ENCODE results near the gene OR11H12. TPM values are rescaled to one million over a fixed set of nuclear protein-coding genes. Genes with fewer than 3 reads are reported as not detected.
"Not testable (repeated sequence)": the region's sequence is repeated elsewhere in the genome, so short reads cannot be mapped to it uniquely, and the experiment has no call there.

OR11H12 gene, protein sequence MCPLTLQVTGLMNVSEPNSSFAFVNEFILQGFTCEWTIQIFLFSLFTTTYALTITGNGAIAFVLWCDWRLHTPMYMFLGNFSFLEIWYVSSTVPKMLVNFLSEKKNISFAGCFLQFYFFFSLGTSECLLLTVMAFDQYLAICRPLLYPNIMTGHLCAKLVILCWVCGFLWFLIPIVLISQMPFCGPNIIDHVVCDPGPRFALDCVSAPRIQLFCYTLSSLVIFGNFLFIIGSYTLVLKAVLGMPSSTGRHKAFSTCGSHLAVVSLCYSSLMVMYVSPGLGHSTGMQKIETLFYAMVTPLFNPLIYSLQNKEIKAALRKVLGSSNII
- total RNA-seq (not detected), polyA plus RNA-seq (not detected)
- long read RNA-seq, donor 1, result 0 reads
- long read RNA-seq, donor 2, result 0 reads

GRCh38 chr14:18600817-18601216, at the start of gene OR11H12:
TSS of gene OR11H12 (plus strand) at chr14:18601117. CDS start at chr14:18601117, 0 bp downstream.
- H3K36me3 ChIP-seq (ENCODE audit: control insufficient read depth in 1 of 2, insufficient read depth in 2 of 2, low read length in 1 of 2); H3K27me3 ChIP-seq (ENCODE audit: control insufficient read depth in 1 of 2, insufficient read depth in 2 of 2, low read length in 1 of 2); ATAC-seq (ENCODE audit: low FRiP score); intact Hi-C loops (cut with DNase I); H3K9me3 ChIP-seq (ENCODE audit: control insufficient read depth, low read length); H3K4me1 ChIP-seq (ENCODE audit: control insufficient read depth in 1 of 2, insufficient read depth in 2 of 2, low read length in 2 of 2); H3K4me3 ChIP-seq (ENCODE audit: low read length in 2 of 2); H3K27ac ChIP-seq (ENCODE audit: low read depth in 1 of 2, low read length in 2 of 2); DNase-seq: not testable (repeated sequence)
- no CpG with 5 or more reads among the region's 3 CpGs for WGBS, 2 donors

DNA sequence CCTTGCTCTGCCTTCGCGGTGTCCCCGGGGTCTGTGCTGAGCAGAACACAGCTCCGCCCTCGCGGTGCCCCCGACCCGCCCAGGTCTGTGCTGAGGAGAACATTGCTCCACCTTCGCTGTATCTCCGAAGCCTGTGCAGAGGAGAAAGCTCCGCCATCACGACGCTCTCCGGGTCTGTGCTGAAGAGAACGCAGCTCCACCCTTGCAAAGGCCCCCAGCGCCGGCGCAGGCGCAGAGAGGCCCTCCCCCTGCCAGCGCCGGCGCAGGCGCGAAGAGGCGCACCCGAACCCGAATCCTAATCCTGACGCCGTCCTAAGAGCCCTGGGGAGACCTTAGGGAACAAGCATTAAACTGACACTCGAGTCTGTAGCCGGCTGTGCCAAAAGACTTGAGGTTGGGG, 18.0 kb upstream of the OR11H12 start:
- not testable (repeated sequence) for H3K4me1 ChIP-seq (ENCODE audit: control insufficient read depth in 1 of 2, insufficient read depth in 2 of 2, low read length in 2 of 2)

GRCh38 chr14:18626610-18627213, 25.8 kb downstream of the OR11H12 start:
- DNase-seq, result peak in 1 of 2 donors; percentile 22
- H3K9me3 ChIP-seq (ENCODE audit: control insufficient read depth, low read length); H3K4me3 ChIP-seq (ENCODE audit: low read length in 2 of 2); H3K4me1 ChIP-seq (ENCODE audit: control insufficient read depth in 1 of 2, insufficient read depth in 2 of 2, low read length in 2 of 2); H3K27me3 ChIP-seq (ENCODE audit: control insufficient read depth in 1 of 2, insufficient read depth in 2 of 2, low read length in 1 of 2); ATAC-seq (ENCODE audit: low FRiP score); intact Hi-C loops (cut with DNase I); H3K36me3 ChIP-seq (ENCODE audit: control insufficient read depth in 1 of 2, insufficient read depth in 2 of 2, low read length in 1 of 2); H3K27ac ChIP-seq (ENCODE audit: low read depth in 1 of 2, low read length in 2 of 2): not testable (repeated sequence)
- 71 to 76% methylated on average over 10 to 14 of the region's 32 CpGs for WGBS, 2 donors

More for the DNA sequence above, 18.0 kb upstream of the OR11H12 start:
- DNase-seq; H3K27ac ChIP-seq (ENCODE audit: low read depth in 1 of 2, low read length in 2 of 2); H3K4me3 ChIP-seq (ENCODE audit: low read length in 2 of 2); H3K9me3 ChIP-seq (ENCODE audit: control insufficient read depth, low read length); intact Hi-C loops (cut with DNase I); H3K27me3 ChIP-seq (ENCODE audit: control insufficient read depth in 1 of 2, insufficient read depth in 2 of 2, low read length in 1 of 2); ATAC-seq (ENCODE audit: low FRiP score); H3K36me3 ChIP-seq (ENCODE audit: control insufficient read depth in 1 of 2, insufficient read depth in 2 of 2, low read length in 1 of 2): not testable (repeated sequence)
- WGBS, 2 donors, result 67 to 69% methylated on average over 17 to 26 of the region's 31 CpGs

DNA sequence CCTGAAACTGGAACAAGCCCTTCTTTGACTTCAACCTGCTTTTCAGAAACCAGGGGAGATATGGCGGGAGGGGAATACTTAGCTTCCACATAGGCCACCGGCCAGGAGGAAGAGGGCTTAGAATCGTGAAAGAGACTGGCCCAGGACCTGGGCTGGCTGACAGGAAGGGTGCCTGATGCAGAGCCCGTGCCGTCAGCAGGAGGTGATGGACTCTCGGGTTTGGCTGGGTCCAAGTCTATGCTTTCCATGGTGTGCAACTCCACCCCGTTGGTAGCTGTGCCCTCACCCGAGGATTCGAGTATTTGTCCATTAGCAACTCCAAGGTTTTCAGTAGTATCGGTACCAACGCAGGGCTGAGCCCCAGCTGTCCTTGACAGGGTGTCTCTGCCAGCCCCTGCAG, 35.1 kb downstream of the OR11H12 start:
- intact Hi-C loops (cut with DNase I); H3K27ac ChIP-seq (ENCODE audit: low read depth in 1 of 2, low read length in 2 of 2); DNase-seq; H3K9me3 ChIP-seq (ENCODE audit: control insufficient read depth, low read length); H3K27me3 ChIP-seq (ENCODE audit: control insufficient read depth in 1 of 2, insufficient read depth in 2 of 2, low read length in 1 of 2); H3K36me3 ChIP-seq (ENCODE audit: control insufficient read depth in 1 of 2, insufficient read depth in 2 of 2, low read length in 1 of 2); H3K4me3 ChIP-seq (ENCODE audit: low read length in 2 of 2); H3K4me1 ChIP-seq (ENCODE audit: control insufficient read depth in 1 of 2, insufficient read depth in 2 of 2, low read length in 2 of 2): not testable (repeated sequence)
- ATAC-seq (ENCODE audit: low FRiP score), result peak; percentile 51
- 63% methylated on average over 1 of the region's 11 CpGs; no CpG with 5 or more reads in 1 of the 2 donors for WGBS, 2 donors

GRCh38 chr14:18638032-18638431, 37.1 kb downstream of the OR11H12 start:
- ATAC-seq (ENCODE audit: low FRiP score); DNase-seq; H3K27ac ChIP-seq (ENCODE audit: low read depth in 1 of 2, low read length in 2 of 2); H3K9me3 ChIP-seq (ENCODE audit: control insufficient read depth, low read length); H3K4me1 ChIP-seq (ENCODE audit: control insufficient read depth in 1 of 2, insufficient read depth in 2 of 2, low read length in 2 of 2); H3K4me3 ChIP-seq (ENCODE audit: low read length in 2 of 2); intact Hi-C loops (cut with DNase I); H3K27me3 ChIP-seq (ENCODE audit: control insufficient read depth in 1 of 2, insufficient read depth in 2 of 2, low read length in 1 of 2); H3K36me3 ChIP-seq (ENCODE audit: control insufficient read depth in 1 of 2, insufficient read depth in 2 of 2, low read length in 1 of 2): not testable (repeated sequence)

DNA sequence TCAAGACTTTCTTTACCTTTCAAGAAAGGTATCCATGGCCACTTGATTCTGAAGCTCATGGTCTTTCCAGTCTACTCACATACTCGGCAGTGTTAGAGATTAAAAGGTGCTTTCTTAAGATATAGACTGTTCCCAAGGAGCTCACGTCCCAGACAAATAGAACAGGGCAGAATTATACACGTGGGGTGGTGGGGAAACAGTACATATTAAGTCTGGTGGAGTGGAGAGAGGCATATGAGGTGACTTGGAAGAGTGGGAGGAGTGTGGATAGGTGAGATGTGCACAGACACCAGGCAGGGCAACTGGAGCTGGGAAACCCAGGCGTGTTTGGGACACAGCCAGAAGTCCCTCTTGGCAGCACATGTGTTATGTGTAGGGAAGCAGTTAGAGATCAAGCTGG, 37.9 kb downstream of the OR11H12 start:
- H3K4me3 ChIP-seq (ENCODE audit: low read length in 2 of 2); ATAC-seq (ENCODE audit: low FRiP score); DNase-seq; H3K4me1 ChIP-seq (ENCODE audit: control insufficient read depth in 1 of 2, insufficient read depth in 2 of 2, low read length in 2 of 2); intact Hi-C loops (cut with DNase I); H3K9me3 ChIP-seq (ENCODE audit: control insufficient read depth, low read length); H3K36me3 ChIP-seq (ENCODE audit: control insufficient read depth in 1 of 2, insufficient read depth in 2 of 2, low read length in 1 of 2); H3K27me3 ChIP-seq (ENCODE audit: control insufficient read depth in 1 of 2, insufficient read depth in 2 of 2, low read length in 1 of 2); H3K27ac ChIP-seq (ENCODE audit: low read depth in 1 of 2, low read length in 2 of 2): not testable (repeated sequence)
- 6 to 9% methylated on average over 2 of the region's 4 CpGs for WGBS, 2 donors

- ATAC-seq (ENCODE audit: low FRiP score); H3K27me3 ChIP-seq (ENCODE audit: control insufficient read depth in 1 of 2, insufficient read depth in 2 of 2, low read length in 1 of 2); H3K27ac ChIP-seq (ENCODE audit: low read depth in 1 of 2, low read length in 2 of 2); intact Hi-C loops (cut with DNase I); H3K4me1 ChIP-seq (ENCODE audit: control insufficient read depth in 1 of 2, insufficient read depth in 2 of 2, low read length in 2 of 2); H3K9me3 ChIP-seq (ENCODE audit: control insufficient read depth, low read length); H3K4me3 ChIP-seq (ENCODE audit: low read length in 2 of 2); DNase-seq; H3K36me3 ChIP-seq (ENCODE audit: control insufficient read depth in 1 of 2, insufficient read depth in 2 of 2, low read length in 1 of 2): not testable (repeated sequence)
- WGBS, 2 donors, result 58 to 69% methylated on average over 18 to 20 of the region's 45 CpGs
These were observed 45.3 kb downstream of the OR11H12 start for GRCh38 chr14:18646075-18646730.
